ACC112 (cell line): ENCODE data around the gene CENPI.

Experiments used
- H2AFZ ChIP-seq: fragments of 200-600 bp; sonication (generic); one replicate; pipeline ENCODE4 v1.6.0; 2017; ENCODE audit warnings: antibody characterized with exemption, low read length; ENCODE audit not compliant: unreplicated experiment
- H3K27ac ChIP-seq: fragments of 200-600 bp; sonication (generic); 2 replicates; pipeline ENCODE4 v1.5.1; 2014; ENCODE audit warnings: low read depth, mild to moderate bottlenecking, antibody characterized with exemption, low read length, moderate library complexity
- H3K27me3 ChIP-seq: fragments of 200-600 bp; sonication (generic); 2 replicates; pipeline ENCODE4 v1.6.1; 2014; ENCODE audit warnings: mild to moderate bottlenecking, antibody characterized with exemption, low read length, moderate library complexity, mixed read lengths; ENCODE audit not compliant: insufficient read depth
- H3K36me3 ChIP-seq: fragments of 200-600 bp; sonication (generic); 2 replicates; pipeline ENCODE4 v1.6.1; 2016; ENCODE audit warnings: mild to moderate bottlenecking, antibody characterized with exemption, low read length, moderate library complexity, mixed read lengths; ENCODE audit not compliant: insufficient read depth
- H3K4me1 ChIP-seq: fragments of 200-600 bp; sonication (generic); one replicate; pipeline ENCODE4 v1.6.1; 2016; ENCODE audit warnings: low read length, mixed read lengths; ENCODE audit not compliant: insufficient read depth, unreplicated experiment, control insufficient read depth
- H3K4me3 ChIP-seq: fragments of 200-600 bp; sonication (generic); 2 replicates; pipeline ENCODE4 v1.5.1; 2014; ENCODE audit warnings: mild to moderate bottlenecking, low read depth, low read length
- H3K79me2 ChIP-seq: fragments of 200-600 bp; sonication (generic); one replicate; pipeline ENCODE4 v1.6.0; 2016; ENCODE audit warnings: low read length; ENCODE audit not compliant: control insufficient read depth, unreplicated experiment, insufficient read depth

CENPI gene

DNA sequence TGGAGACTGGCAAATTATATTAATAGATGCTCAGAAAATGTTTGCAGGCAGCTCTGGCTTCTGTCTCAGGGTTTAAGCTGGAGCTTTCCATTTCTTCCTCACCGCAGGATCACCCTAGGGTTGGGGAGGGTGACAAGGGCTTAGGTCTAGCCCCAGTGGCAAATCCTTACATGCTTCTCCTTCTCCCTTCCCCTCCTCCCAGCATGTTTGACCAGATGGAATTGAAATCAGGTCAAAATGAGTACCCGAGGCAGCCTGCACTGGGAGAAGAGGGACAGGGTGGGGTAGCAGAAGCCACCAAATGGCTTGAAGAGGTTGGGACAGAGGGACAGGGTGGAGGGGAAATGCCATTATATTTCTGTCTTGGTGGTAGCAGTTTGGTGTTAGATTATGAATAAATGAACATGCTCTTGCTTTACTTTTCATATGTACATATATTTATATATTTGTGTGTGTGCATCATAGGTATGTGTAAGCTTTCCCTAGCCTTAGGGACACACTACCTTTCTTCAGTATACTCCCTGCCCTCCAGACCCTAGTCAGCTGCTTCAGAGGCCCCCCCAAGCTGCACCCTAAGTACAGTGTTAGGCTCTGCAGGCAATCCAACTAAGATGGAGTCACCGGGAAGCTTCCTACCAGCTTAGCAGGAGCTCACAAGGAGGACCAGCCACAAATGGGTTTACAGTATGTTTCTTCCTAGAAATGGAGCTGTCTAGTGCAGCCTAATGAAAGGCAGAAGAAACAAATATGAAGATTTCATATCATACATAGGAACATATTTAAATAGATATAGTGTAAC, 17.5 kb upstream of the CENPI start:
- Histone ChIP-seq H3K4me3 (no peak overlapping the region), H3K27ac (no peak overlapping the region), H2AFZ (no peak overlapping the region)

DNA sequence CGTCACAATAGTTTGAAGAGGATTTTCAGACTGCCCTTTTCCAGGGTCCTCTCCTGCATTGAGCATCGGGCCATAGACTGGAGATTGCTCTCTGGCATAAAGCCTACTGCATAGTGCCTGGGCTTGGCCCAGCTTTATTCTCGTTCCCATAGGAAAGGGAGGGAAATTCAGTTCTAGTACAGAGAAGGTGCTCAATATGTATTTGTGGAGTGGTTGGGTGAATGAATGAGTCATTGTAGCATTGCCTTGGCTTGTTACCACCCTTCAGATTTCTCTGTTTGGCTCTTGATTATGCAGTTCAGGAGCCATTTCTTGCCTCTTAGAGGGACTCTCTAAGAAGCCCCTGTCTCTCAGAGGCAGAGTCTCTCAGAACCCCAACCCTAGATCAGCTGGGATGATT, 16.8 kb upstream of the CENPI start:
- no peak overlapping the region for H3K27ac ChIP-seq

More for the DNA sequence above, 17.5 kb upstream of the CENPI start:
- Histone ChIP-seq H3K4me1 (peaks cover 2% of the 10 kb centered on the region), H3K36me3 (no peaks in the 10 kb centered on the region), H3K79me2 (no peaks in the 10 kb centered on the region), H3K27me3 (no peaks in the 10 kb centered on the region)

DNA sequence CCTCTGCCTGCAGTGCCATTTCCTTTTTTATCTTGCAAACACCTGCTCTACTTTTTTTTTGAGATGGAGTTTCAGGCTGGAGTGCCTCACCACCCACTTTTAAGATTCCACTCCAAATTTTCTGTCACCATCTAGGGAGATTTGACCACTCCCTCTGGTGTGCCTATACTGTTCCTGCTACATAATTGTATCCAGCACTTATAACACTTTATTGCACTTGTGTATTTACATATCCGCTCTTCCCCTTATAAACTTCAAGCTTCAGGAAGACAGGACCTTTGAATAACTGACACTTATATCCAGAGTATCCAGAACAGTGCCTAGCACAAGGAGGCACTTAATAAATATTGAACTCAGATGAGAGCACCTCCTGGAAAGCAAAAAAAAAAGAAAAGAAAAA, 6.2 kb upstream of the CENPI start:
- no peaks in the 10 kb centered on the region for H3K27me3 ChIP-seq
- no peaks in the 10 kb centered on the region for H3K4me1 ChIP-seq
- no peaks in the 10 kb centered on the region for H3K79me2 ChIP-seq
- no peak overlapping the region for H2AFZ ChIP-seq
- no peaks in the 10 kb centered on the region for H3K36me3 ChIP-seq
- no peak overlapping the region for H3K27ac ChIP-seq
- no peak overlapping the region for H3K4me3 ChIP-seq

More for the DNA sequence above, 16.8 kb upstream of the CENPI start:
- H3K4me3 ChIP-seq, result no peak overlapping the region
- no peaks in the 10 kb centered on the region for H3K27me3 ChIP-seq
- no peak overlapping the region for H2AFZ ChIP-seq
- no peaks in the 10 kb centered on the region for H3K36me3 ChIP-seq
- H3K79me2 ChIP-seq, result no peaks in the 10 kb centered on the region
- peaks cover 2% of the 10 kb centered on the region for H3K4me1 ChIP-seq

DNA sequence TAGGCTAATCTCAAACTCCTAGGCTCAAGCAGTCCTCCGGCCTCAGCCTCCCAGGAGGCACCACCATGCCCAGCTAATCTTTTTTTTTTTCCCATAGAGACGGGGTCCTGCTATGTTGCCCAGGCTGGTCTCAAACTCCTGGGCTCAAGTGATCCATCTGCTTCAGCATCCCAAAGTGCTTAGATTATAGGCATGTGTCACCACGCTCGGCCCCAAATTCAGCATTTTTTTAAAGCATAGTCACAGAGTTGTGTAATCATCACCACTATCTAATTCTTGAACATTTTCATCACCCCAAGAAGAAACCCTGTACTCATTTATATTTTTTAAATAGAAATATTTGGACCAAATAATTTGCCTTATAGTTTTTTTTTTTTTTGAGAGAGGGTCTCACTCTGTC, 10.3 kb downstream of the CENPI start:
- H3K36me3 ChIP-seq, result peaks cover 3% of the 10 kb centered on the region; the same call in 1 of the 2 replicates
- no peaks in the 10 kb centered on the region for H3K79me2 ChIP-seq
- H3K27me3 ChIP-seq, result no peaks in the 10 kb centered on the region
- H3K4me1 ChIP-seq, result peaks cover 5% of the 10 kb centered on the region
- H3K4me3 ChIP-seq, result no peak overlapping the region
- no peak overlapping the region for H2AFZ ChIP-seq
- H3K27ac ChIP-seq, result 0 out of 2 replicates have a peak overlapping the region, but pooled peaks have one; percentile 16

DNA sequence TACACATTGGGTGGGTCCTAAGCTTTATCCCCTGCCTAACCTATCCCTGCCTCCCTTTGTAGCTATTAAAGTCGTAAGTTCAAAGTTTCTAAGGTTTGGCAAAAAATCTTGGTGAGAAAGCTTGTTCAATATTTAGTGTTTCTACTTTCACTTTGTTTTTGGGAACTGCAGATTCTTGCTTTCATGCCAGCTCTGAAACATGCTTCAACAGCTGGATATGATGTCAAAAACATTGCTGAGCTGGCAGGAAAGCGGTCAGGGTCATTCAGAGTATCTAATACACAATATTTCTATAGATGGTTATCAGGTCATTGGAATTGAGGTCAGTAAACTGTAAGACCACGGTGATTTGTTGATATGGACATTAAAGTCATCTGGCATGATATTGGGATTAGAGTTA, 19.7 kb downstream of the CENPI start:
- Histone ChIP-seq H2AFZ (no peak overlapping the region), H3K36me3 (no peaks in the 10 kb centered on the region), H3K4me3 (no peak overlapping the region), H3K4me1 (no peaks in the 10 kb centered on the region), H3K27ac (no peak overlapping the region), H3K79me2 (no peaks in the 10 kb centered on the region), H3K27me3 (no peaks in the 10 kb centered on the region)

DNA sequence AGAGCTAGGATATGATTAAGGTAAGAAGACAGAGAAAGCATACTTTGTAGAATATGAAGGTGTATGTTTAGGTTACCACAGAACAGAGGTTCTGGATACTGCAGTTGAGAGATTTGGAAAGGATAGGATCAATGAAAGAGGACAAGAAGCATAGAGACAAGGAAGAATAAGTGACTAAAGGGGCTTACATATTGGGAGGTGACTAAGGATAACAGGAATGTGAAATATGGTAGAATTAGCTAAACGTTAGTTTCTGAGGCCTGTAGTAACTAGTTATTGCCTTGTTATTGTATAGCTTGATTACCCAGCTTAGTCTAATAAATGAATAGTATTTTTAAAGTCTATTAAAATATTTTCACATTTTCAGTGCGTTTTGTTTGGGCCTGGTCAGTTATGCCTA, 38.2 kb downstream of the CENPI start:
- H3K4me3 ChIP-seq, result no peak overlapping the region
- no peak overlapping the region for H2AFZ ChIP-seq
- H3K4me1 ChIP-seq, result no peaks in the 10 kb centered on the region
- H3K27me3 ChIP-seq, result no peaks in the 10 kb centered on the region
- H3K36me3 ChIP-seq, result peaks cover 3% of the 10 kb centered on the region; the same call in 1 of the 2 replicates
- H3K27ac ChIP-seq, result no peak overlapping the region
- no peaks in the 10 kb centered on the region for H3K79me2 ChIP-seq
